Thyroid gland (tissue), 4 donors: ENCODE measurements around the gene ENTR1. TPM values are rescaled to one million over a fixed set of nuclear protein-coding genes. Genes with fewer than 3 reads are reported as not detected.

Experiments
- DNase-seq, 2 donors: peaks; one replicate each; pipeline ENCODE4 v3.0.0-alpha.2; 2019
- H3K27ac ChIP-seq, 3 donors: fragments of 200-600 bp; sonication (generic); 1 replicate in 2 of 3; 2 replicates in 1 of 3; pipeline ENCODE4 v1.5.1; 2016 to 2019; ENCODE audit warnings: mild to moderate bottlenecking in 1 of 3, moderate library complexity in 1 of 3
- H3K27me3 ChIP-seq: fragments of 200-600 bp; sonication (generic); one replicate; pipeline ENCODE4 v1.5.1; 2019
- H3K36me3 ChIP-seq, 2 donors: fragments of 200-600 bp; sonication (generic); one replicate each; pipeline ENCODE4 v1.5.1; 2016 to 2019
- H3K4me1 ChIP-seq, 2 donors: fragments of 200-600 bp; sonication (generic); one replicate each; pipeline ENCODE4 v1.5.1; 2017 to 2019
- H3K4me3 ChIP-seq, 3 donors: fragments of 200-600 bp; sonication (generic); replicated peaks in 1 of 3; 1 replicate in 2 of 3; 2 replicates in 1 of 3; pipeline ENCODE4 v1.5.1; 2016; ENCODE audit warnings: mild to moderate bottlenecking in 1 of 3
- H3K9me3 ChIP-seq: fragments of 200-600 bp; sonication (generic); one replicate; pipeline ENCODE4 v1.5.1; 2017
- CTCF ChIP-seq, 6 experiments: fragments of 200-600 bp in 3 of 6; fragments of 450-650 bp in 3 of 6; sonication (generic) in 3 of 6; IDR thresholded peaks; one replicate each; pipeline ENCODE4 v1.5.1; 2016 to 2019; ENCODE audit warnings: antibody characterized with exemption in 6 of 6, mild to moderate bottlenecking in 2 of 6, inconsistent platforms in 1 of 6, moderate library complexity in 1 of 6
- POLR2A ChIP-seq, 2 donors: fragments of 450-650 bp; IDR thresholded peaks; one replicate each; pipeline ENCODE4 v1.6.1; 2017; ENCODE audit warnings: antibody characterized with exemption in 2 of 2, mild to moderate bottlenecking in 2 of 2, moderate library complexity in 1 of 2
- WGBS, 2 donors: methylation state at CpG; one replicate each; pipeline ENCODE4 v1.1.5; 2017; 5-methylcytosine and 5-hydroxymethylcytosine counted together
- intact Hi-C: fragments of 100-400 bp; cut with DNase I; formaldehyde crosslinking; loops from one replicate; pipeline ENCODE4 v1.15.1; 2023
- total RNA-seq, 4 donors: library from RNA; depleted of rRNA; stranded (reverse); fragments of >200 nt; gene quantifications; one replicate each; pipeline ENCODE4 v1.2.3, GENCODE V29; 2016

Gene ENTR1
- total RNA-seq, 4 donors from 2014 or later: 27.9 to 46.1 (median 33.9) TPM

GRCh38 chr9:136371533-136371880 lies 38.9 kb downstream of the ENTR1 start:
- no peaks in the 10 kb centered on the region for H3K36me3 ChIP-seq
- intact Hi-C loops: no loop called here
- peaks cover 4 to 18% of the 10 kb centered on the region in 2 donors for H3K4me1 ChIP-seq
- H3K27ac ChIP-seq: no peak overlapping the region
- H3K4me3 ChIP-seq: no peak overlapping the region
- H3K27me3 ChIP-seq: no peaks in the 10 kb centered on the region
- no peaks in the 10 kb centered on the region for H3K9me3 ChIP-seq
- TF ChIP-seq CTCF (IDR thresholded peaks at IDR 0.05) (no peak), POLR2A (IDR thresholded peaks at IDR 0.05) (no peak)
- 100% methylated on average over 1 to 2 of the region's 13 CpGs for WGBS, 2 donors
- no peak for DNase-seq

GRCh38 chr9:136370687-136371532 lies 39.5 kb downstream of the ENTR1 start:
- Histone ChIP-seq H3K36me3 (no peaks in the 10 kb centered on the region), H3K9me3 (no peaks in the 10 kb centered on the region), H3K4me1 (peaks cover 4 to 18% of the 10 kb centered on the region in 2 donors), H3K4me3 (no peak overlapping the region), H3K27ac (no peak overlapping the region), H3K27me3 (no peaks in the 10 kb centered on the region)
- 94 to 96% methylated on average over 37 to 41 of the region's 54 CpGs for WGBS, 2 donors
- DNase-seq: no peak
- intact Hi-C loops: no loop called here
- TF ChIP-seq CTCF (IDR thresholded peaks at IDR 0.05): no peak
- no peak for TF ChIP-seq POLR2A (IDR thresholded peaks at IDR 0.05)

DNA sequence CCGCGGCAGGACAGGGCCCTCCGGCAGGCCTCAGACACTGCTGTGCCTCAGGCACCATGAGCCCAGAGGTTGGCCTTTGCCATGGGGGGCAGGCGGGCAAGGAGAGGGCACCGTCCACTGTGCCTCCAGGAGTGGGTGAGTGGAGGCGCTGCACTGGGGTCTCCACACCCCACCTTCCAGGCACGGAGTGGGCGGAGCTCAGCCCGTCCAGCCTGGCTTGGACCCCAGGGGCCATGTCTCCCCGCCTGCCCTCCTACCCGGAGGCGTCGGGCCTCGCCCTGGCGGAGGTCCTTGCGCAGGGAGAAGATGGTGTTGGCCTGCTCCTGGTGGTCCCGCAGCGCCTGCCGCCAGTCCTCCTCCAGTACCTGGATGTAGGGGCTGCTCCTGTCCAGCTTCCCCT lies 40.4 kb downstream of the ENTR1 start:
- TF ChIP-seq POLR2A (IDR thresholded peaks at IDR 0.05) (no peak), CTCF (IDR thresholded peaks at IDR 0.05) (no peak)
- intact Hi-C loops: no loop called here
- 96% methylated on average over 5 of the region's 19 CpGs; no CpG with 5 or more reads in 1 of the 2 donors for WGBS, 2 donors

DNA sequence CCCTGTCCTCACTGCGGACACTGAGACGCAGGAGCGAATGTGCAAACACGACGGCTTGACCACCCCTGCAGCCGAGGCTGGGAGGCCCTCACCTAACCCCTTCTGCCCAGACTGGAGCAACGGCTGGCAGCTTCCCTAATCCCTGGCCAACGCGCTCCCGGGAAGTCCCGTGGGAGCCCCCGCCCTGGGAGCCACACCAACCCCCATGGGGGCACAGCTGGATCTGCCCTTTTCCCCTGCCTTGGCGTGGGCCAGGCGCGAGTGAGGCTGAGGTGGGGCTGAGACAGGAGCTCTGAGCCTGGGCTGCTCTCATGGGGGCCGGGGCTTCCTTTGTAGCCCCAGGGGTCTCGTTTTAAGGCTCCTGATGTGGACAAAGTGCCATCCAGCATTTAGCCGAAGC lies 42.2 kb downstream of the ENTR1 start:
- H3K9me3 ChIP-seq: no peaks in the 10 kb centered on the region
- H3K36me3 ChIP-seq: no peaks in the 10 kb centered on the region
- no peak overlapping the region for H3K4me3 ChIP-seq
- H3K4me1 ChIP-seq: peaks cover 8 to 19% of the 10 kb centered on the region in 2 donors
- WGBS, 2 donors: 68 to 77% methylated on average over 6 to 15 of the region's 18 CpGs
- no peaks in the 10 kb centered on the region for H3K27me3 ChIP-seq
- TF ChIP-seq POLR2A (IDR thresholded peaks at IDR 0.05) (no peak), CTCF (IDR thresholded peaks at IDR 0.05) (no peak)
- intact Hi-C loops: loop anchor here (10.0 kb wide), 1 partner anchor 243 kb away; no protein-coding TSS in a partner anchor
- no peak for DNase-seq
- no peak overlapping the region for H3K27ac ChIP-seq

More for the DNA sequence above, 40.4 kb downstream of the ENTR1 start:
- Histone ChIP-seq H3K4me3 (no peak overlapping the region), H3K27ac (no peak overlapping the region), H3K27me3 (no peaks in the 10 kb centered on the region), H3K36me3 (no peaks in the 10 kb centered on the region), H3K4me1 (peaks cover 4 to 18% of the 10 kb centered on the region in 2 donors), H3K9me3 (no peaks in the 10 kb centered on the region)
- no peak for DNase-seq
